HEK293 (cell line): Measurements from ENCODE around the gene WNT7A.

ENCODE experiments used
- ZBTB1 ChIP-seq: fragments of 450-650 bp; formaldehyde crosslinking; IDR thresholded peaks from 2 replicates; pipeline ENCODE4 v1.5.1; 2016; ENCODE audit warnings: missing biosample characterization, missing genetic modification characterization
- ZBTB21 ChIP-seq: fragments of 450-650 bp; formaldehyde crosslinking; IDR thresholded peaks from 2 replicates; pipeline ENCODE4 v1.5.1; 2017; ENCODE audit warnings: missing biosample characterization, missing genetic modification characterization
- ZFHX2 ChIP-seq: fragments of 450-650 bp; formaldehyde crosslinking; conservative IDR thresholded peaks from 2 replicates; pipeline ENCODE4 v1.5.1; 2016; ENCODE audit warnings: missing biosample characterization, missing genetic modification characterization
- ZNF121 ChIP-seq: fragments of 450-650 bp; formaldehyde crosslinking; IDR thresholded peaks from 2 replicates; pipeline ENCODE4 v1.5.1; 2016; ENCODE audit warnings: missing biosample characterization, missing genetic modification characterization
- ZNF274 ChIP-seq, 2 experiments: fragments of 200-500 bp in 1 of 2; fragments of 450-650 bp in 1 of 2; sonication (Bioruptor generic) in 1 of 2; formaldehyde crosslinking in 1 of 2; IDR thresholded peaks; 2 replicates each; pipeline versions ENCODE4 v1.5.1 to v1.6.1; 2014 to 2016; ENCODE audit warnings: borderline replicate concordance in 1 of 2, inconsistent platforms in 1 of 2, low read length in 1 of 2, missing biosample characterization in 1 of 2, missing genetic modification characterization in 1 of 2
- ZNF311 ChIP-seq: fragments of 450-650 bp; formaldehyde crosslinking; IDR thresholded peaks from 2 replicates; pipeline ENCODE4 v1.5.1; 2017; ENCODE audit warnings: missing biosample characterization, missing genetic modification characterization, borderline replicate concordance
- ZNF404 ChIP-seq: fragments of 450-650 bp; formaldehyde crosslinking; IDR thresholded peaks from 2 replicates; pipeline ENCODE4 v1.5.1; 2017; ENCODE audit warnings: missing biosample characterization, missing genetic modification characterization
- ZNF610 ChIP-seq: fragments of 450-650 bp; formaldehyde crosslinking; IDR thresholded peaks from 2 replicates; pipeline ENCODE4 v1.5.1; 2016; ENCODE audit warnings: missing biosample characterization, missing genetic modification characterization, borderline replicate concordance
- ZNF654 ChIP-seq: fragments of 450-650 bp; formaldehyde crosslinking; IDR thresholded peaks from 2 replicates; pipeline ENCODE4 v1.5.1; 2016; ENCODE audit warnings: low read depth, missing biosample characterization, missing genetic modification characterization
- ZNF791 ChIP-seq: fragments of 450-650 bp; formaldehyde crosslinking; IDR thresholded peaks from 2 replicates; pipeline ENCODE4 v1.5.1; 2016; ENCODE audit warnings: missing biosample characterization, missing genetic modification characterization
- ZNF792 ChIP-seq: fragments of 450-650 bp; formaldehyde crosslinking; IDR thresholded peaks from 2 replicates; pipeline ENCODE4 v1.5.1; 2016; ENCODE audit warnings: missing biosample characterization, missing genetic modification characterization
- ZNF837 ChIP-seq: fragments of 450-650 bp; formaldehyde crosslinking; IDR thresholded peaks from 2 replicates; pipeline ENCODE4 v1.5.1; 2016; ENCODE audit warnings: missing biosample characterization, missing genetic modification characterization
- TF ChIP-seq, protein P1 (sequence below): fragments of 450-650 bp; formaldehyde crosslinking; IDR thresholded peaks from 2 replicates; pipeline ENCODE4 v1.5.1; 2016; ENCODE audit warnings: missing biosample characterization, missing genetic modification characterization
- TF ChIP-seq, protein P2 (sequence below): fragments of 450-650 bp; formaldehyde crosslinking; IDR thresholded peaks from 2 replicates; pipeline ENCODE4 v1.5.1; 2016; ENCODE audit warnings: missing biosample characterization, missing genetic modification characterization

- TF ChIP-seq, protein P1, sequence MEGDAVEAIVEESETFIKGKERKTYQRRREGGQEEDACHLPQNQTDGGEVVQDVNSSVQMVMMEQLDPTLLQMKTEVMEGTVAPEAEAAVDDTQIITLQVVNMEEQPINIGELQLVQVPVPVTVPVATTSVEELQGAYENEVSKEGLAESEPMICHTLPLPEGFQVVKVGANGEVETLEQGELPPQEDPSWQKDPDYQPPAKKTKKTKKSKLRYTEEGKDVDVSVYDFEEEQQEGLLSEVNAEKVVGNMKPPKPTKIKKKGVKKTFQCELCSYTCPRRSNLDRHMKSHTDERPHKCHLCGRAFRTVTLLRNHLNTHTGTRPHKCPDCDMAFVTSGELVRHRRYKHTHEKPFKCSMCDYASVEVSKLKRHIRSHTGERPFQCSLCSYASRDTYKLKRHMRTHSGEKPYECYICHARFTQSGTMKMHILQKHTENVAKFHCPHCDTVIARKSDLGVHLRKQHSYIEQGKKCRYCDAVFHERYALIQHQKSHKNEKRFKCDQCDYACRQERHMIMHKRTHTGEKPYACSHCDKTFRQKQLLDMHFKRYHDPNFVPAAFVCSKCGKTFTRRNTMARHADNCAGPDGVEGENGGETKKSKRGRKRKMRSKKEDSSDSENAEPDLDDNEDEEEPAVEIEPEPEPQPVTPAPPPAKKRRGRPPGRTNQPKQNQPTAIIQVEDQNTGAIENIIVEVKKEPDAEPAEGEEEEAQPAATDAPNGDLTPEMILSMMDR (tag by site-specific recombination), result no peak
- TF ChIP-seq ZBTB1 (tag by site-specific recombination), result no peak
- TF ChIP-seq ZNF311 (tag by site-specific recombination), result no peak
- TF ChIP-seq ZNF610 (tag by site-specific recombination), result no peak
- no peak for TF ChIP-seq ZNF837 (tag by site-specific recombination)
- TF ChIP-seq ZNF121 (tag by site-specific recombination), result no peak
- TF ChIP-seq ZNF792, result no peak
- TF ChIP-seq ZBTB21 (tag by site-specific recombination), result no peak
- TF ChIP-seq ZNF274 (IDR thresholded peaks at IDR 0.05; ENCODE audit: low read length), result no peak
- TF ChIP-seq ZNF274 (tag by site-specific recombination; IDR thresholded peaks at IDR 0.05; ENCODE audit: borderline replicate concordance), result no peak
- TF ChIP-seq, protein P2, sequence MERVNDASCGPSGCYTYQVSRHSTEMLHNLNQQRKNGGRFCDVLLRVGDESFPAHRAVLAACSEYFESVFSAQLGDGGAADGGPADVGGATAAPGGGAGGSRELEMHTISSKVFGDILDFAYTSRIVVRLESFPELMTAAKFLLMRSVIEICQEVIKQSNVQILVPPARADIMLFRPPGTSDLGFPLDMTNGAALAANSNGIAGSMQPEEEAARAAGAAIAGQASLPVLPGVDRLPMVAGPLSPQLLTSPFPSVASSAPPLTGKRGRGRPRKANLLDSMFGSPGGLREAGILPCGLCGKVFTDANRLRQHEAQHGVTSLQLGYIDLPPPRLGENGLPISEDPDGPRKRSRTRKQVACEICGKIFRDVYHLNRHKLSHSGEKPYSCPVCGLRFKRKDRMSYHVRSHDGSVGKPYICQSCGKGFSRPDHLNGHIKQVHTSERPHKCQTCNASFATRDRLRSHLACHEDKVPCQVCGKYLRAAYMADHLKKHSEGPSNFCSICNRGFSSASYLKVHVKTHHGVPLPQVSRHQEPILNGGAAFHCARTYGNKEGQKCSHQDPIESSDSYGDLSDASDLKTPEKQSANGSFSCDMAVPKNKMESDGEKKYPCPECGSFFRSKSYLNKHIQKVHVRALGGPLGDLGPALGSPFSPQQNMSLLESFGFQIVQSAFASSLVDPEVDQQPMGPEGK, result no peak
- no peak for TF ChIP-seq ZNF404 (tag by site-specific recombination)
- TF ChIP-seq ZNF791 (tag by site-specific recombination), result no peak
- TF ChIP-seq ZNF654, result no peak
- no peak for TF ChIP-seq ZFHX2 (tag by site-specific recombination)
These were observed 14.9 kb upstream of the WNT7A start for GRCh38 chr3:13894807-13895154.
